Right lobe of liver (tissue), 4 donors: Measurements from ENCODE around the gene CT45A2.
"Not testable (repeated sequence)": the region's sequence is repeated elsewhere in the genome, so short reads cannot be mapped to it uniquely, and the experiment has no call there.

Experiments used
- CTCF ChIP-seq, 4 donors: fragments of 200-600 bp in 3 of 4; fragments of 450-650 bp in 1 of 4; IDR thresholded peaks; one replicate each; pipeline versions ENCODE4 v1.5.1 to v1.8.0; 2016 to 2022; ENCODE audit warnings: antibody characterized with exemption in 4 of 4, mild to moderate bottlenecking in 2 of 4
- POLR2A ChIP-seq: fragments of 450-650 bp; IDR thresholded peaks from one replicate; pipeline ENCODE4 v1.6.1; 2017; ENCODE audit warnings: antibody characterized with exemption, mild to moderate bottlenecking
- donor health status: DM: no; HTN: no; CAD: no.
- donor health status: DM: no; HTN: no; CAD: no.
- donor health status: DM: no; HTN: yes; CAD: no.

- not testable (repeated sequence) for TF ChIP-seq POLR2A; CTCF (IDR thresholded peaks at IDR 0.05)
Measured at GRCh38 chrX:135854438-135854837, 34.6 kb upstream of the CT45A2 start, which contains the start of gene CT45A8.
